GM18867 (cell line): Measurements from ENCODE around the gene DIS3L2.
A peak's percentile ranks its signal among the peaks of the same experiment; 100 is the strongest.
"Not testable (repeated sequence)": the region's sequence is repeated elsewhere in the genome, so short reads cannot be mapped to it uniquely, and the experiment has no call there.

Source experiments
- ATAC-seq: cut with Tn5 transposase; IDR thresholded peaks from one replicate; pipeline ENCODE4 v1.9.1; 2021; ENCODE audit warnings: mild to moderate bottlenecking, moderate library complexity; ENCODE audit not compliant: unreplicated experiment

Gene DIS3L2

DNA sequence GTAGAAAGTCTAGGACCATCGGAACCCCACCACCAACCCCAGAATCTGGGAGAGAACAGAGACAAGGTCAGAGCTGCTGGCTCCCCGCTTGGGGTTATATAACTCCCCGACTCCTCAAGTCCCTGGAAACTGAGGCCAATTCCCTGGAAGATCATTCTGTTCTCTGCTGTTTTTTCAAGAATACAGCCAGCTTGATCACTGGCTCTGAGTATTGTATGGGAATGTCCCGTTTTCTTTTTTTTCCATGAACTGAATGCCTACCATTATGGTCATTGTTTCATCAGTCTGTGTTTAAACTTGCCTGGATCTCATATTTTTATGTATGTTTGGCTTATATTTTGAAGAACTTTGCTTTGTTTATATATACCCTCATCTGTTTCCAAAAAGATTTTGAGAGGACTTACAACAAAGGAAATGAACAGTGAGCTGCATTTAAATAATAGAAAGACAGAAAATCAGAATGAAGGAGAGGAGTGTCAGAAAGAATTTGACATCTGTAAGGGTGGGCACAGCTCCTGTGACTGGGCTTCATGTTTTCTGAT, 327.0 kb downstream of the DIS3L2 start:
- no peak for ATAC-seq

GRCh38 chr2:232290668-232291067, 329.2 kb downstream of the DIS3L2 start:
- ATAC-seq, result no peak

DNA sequence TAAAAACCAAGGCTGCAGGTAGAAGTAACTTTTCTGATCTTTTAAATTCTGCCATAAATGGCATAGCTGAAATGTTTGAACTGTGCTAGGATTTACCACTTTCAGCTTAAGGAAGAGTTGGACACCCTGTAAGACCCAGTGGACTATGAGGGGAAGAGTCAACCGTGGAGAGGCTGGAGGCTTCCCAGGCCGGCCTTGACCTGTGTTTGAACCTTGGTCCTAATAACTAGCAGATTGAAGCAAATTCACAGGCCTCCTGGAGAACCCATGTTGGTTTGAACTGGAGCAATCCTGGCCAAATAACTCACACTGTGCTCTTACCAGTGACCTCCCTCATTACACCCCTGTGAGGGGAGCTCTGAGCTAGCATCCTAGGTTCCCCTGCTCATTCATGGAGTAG, 329.8 kb downstream of the DIS3L2 start:
- no peak for ATAC-seq

GRCh38 chr2:232292395-232293154, 331.1 kb downstream of the DIS3L2 start:
- ATAC-seq, result no peak

- no peak for ATAC-seq
These were observed 331.7 kb downstream of the DIS3L2 start for GRCh38 chr2:232293191-232293590.

- no peak for ATAC-seq
These were observed 334.5 kb downstream of the DIS3L2 start for GRCh38 chr2:232295971-232296370.

GRCh38 chr2:232296776-232297525, 335.4 kb downstream of the DIS3L2 start:
- no peak for ATAC-seq

DNA sequence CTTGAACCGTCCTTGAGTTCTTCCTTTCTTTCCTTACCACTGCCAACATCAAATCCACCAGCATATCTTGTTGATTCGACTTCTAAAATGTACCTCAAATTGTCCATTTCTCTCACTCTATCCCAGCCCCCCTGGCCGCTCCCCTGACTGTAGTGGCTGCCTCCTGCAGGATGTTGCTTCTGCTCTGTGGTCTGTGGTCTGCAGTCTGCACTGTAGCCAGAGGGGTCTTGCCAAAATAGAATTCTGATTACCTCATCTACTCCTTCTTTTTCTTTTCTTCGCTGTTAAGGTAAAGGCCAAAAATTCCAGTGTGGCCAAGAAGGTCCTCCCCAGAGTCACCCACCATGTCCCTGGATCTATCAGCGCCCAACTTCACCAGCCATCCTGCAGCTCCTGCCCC, 337.6 kb downstream of the DIS3L2 start:
- ATAC-seq, result no peak

GRCh38 chr2:232299927-232300674, 338.6 kb downstream of the DIS3L2 start:
- no peak for ATAC-seq

- ATAC-seq, result no peak
These were observed 339.4 kb downstream of the DIS3L2 start for GRCh38 chr2:232300894-232301387.

DNA sequence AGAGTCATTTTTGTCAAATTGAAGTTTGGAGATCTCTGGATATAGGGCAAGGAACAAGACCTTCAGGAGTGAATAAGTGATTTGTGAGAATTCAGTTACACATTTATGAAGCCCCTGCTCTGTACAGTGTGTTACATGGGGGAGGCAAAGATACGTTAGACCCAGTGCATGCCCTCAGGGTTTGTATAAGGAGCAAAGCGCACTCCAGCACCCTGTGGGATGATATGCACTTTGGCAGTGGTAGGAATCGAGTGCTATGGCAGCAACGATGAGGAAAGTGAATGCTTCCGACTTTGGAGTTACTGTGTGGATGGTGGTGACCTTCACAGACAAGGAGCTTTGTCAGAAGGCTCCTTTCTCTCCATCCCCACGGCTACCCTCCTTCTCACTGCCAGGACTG, 342.7 kb downstream of the DIS3L2 start:
- ATAC-seq, result no peak

DNA sequence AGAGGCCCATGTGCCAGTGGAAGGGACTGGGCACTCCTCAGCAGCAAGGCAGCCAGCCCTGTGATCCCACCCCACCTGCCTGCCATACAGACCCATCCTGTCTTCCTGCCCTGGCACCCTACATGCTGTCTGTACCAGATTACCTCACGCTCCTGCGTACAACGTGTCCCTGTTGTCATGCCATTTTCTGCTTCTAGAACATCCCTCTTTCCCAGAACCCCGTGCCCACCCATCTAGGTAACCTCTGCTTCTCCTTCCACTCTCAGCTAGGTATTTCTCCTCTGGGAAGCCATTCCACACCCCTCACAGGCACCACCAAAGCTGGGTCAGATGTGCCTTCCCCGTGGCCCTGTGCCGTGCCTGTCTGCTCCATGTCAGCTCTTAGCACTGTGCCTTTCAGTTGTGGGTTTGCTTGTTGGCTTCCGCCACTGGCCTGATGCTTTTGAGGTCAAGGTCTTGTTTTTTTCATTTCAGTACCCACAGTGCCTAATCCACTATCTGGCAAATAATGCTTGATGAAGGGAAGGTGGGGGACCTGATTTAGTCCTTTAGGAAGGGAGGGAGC, 345.3 kb downstream of the DIS3L2 start:
- ATAC-seq, result no peak

DNA sequence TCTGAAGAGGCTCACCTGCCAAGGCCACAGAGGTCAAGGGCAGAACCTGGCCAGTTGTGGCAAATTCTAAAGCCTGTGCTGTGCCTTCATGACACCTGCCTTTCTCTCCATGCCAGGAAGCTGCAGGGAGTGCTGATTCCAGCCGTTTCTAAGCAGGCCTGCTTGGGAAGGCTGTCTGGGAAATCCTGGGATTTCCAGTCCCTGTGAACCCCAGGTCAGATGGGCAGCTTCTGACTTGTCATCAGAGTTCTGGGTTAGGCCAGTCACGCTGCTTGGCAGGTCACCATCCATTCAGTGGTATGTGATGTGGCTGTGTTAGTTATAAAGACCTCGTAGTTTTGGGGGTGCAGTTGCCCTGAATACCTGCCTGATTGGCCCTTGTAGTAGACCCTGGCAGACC, 346.3 kb downstream of the DIS3L2 start:
- ATAC-seq, result no peak

- no peak for ATAC-seq
These were observed 347.5 kb downstream of the DIS3L2 start for GRCh38 chr2:232308986-232309385.

DNA sequence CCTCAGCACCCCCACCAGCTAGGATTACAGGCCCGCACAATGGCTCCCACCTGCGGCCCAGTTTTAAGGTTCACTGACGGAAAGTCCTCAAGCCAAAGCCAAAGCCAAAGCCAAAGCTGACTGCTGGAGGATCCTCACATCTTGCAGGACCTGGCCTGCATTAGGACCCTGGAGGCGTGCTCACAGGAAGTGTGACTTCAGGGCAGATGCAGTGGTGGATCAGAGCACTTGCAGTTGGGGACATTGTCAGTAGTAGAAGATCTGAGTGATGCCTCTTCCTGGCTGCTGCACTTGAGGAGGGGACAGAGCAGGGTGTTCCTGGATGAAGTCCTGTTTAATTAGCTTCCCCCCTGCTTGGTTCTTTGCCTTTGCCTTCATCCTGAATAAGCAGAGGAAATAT, 348.1 kb downstream of the DIS3L2 start:
- no peak for ATAC-seq

GRCh38 chr2:232310121-232310520, 348.6 kb downstream of the DIS3L2 start:
- ATAC-seq, result no peak

DNA sequence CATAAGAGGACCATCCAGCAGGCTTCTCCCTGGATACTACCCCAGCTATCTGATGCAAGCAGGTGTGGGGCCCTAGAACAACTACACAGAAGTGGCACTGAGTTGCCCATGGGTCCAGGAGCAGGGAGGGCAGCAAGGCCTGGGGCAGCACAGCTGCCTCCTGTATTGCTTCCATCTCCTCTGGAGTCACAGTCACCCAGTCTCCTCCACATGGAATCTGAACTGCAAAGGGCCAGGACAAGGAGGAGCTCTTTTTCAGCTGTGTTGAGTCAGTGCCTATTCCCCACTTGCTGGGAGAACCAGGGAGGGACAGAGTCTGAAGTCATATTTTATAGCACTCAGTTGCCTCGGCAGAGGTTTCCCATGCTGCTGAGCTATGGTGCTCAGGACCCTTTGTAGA, 349.2 kb downstream of the DIS3L2 start:
- no peak for ATAC-seq

DNA sequence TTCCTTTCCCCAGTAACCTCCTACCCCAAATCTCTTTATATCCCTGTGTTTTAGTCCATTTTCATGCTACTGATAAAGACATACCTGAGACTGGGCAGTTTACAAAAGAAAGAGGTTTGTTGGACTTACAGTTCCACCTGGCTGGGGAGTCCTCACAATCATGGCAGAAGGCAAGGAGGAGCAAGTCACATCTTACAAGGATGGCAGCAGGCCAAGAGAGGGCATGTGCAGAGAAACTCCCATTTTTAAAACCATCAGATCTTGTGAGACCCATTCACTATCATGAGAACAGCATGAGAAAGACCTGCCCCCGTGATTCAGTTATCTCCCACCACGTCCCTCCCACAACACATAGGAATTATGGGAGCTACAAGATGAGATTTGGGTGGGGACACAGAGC, 352.1 kb downstream of the DIS3L2 start:
- ATAC-seq, result not testable (repeated sequence)

- peak; percentile 87 for ATAC-seq
These were observed 353.8 kb downstream of the DIS3L2 start for GRCh38 chr2:232315049-232315922.

- ATAC-seq, result no peak
These were observed 354.4 kb downstream of the DIS3L2 start for GRCh38 chr2:232315923-232316299.
